Uterus (tissue), 2 donors: Measurements from ENCODE around the gene TSEN34.

Experiments used
- CTCF ChIP-seq, 4 experiments: fragments of 200-600 bp in 2 of 4; fragments of 450-650 bp in 2 of 4; sonication (generic) in 2 of 4; IDR thresholded peaks; one replicate each; pipeline ENCODE4 v1.5.1; 2016 to 2019; ENCODE audit warnings: antibody characterized with exemption in 4 of 4, mild to moderate bottlenecking in 2 of 4, moderate library complexity in 1 of 4
- POLR2A ChIP-seq, 2 donors: fragments of 450-650 bp; IDR thresholded peaks; one replicate each; pipeline ENCODE4 v1.6.1; 2016; ENCODE audit warnings: antibody characterized with exemption in 2 of 2, mild to moderate bottlenecking in 1 of 2, moderate library complexity in 1 of 2

- no peak for TF ChIP-seq CTCF (IDR thresholded peaks at IDR 0.05)
- no peak for TF ChIP-seq POLR2A (IDR thresholded peaks at IDR 0.05)
Measured at GRCh38 chr19:54186934-54187381, 4.2 kb upstream of the TSEN34 start.
